GM23248 (cell line): ENCODE data around the gene USP48.

Experiments
- EZH2 ChIP-seq: fragments of 200-600 bp; sonication (generic); IDR thresholded peaks from 2 replicates; pipeline ENCODE4 v1.6.1; 2018; ENCODE audit warnings: antibody characterized with exemption, mild to moderate bottlenecking; ENCODE audit not compliant: insufficient read depth, poor library complexity, severe bottlenecking
- EZH2phosphoT487 ChIP-seq: fragments of 200-600 bp; sonication (generic); IDR thresholded peaks from 2 replicates; pipeline ENCODE4 v1.6.1; 2018; ENCODE audit warnings: antibody characterized with exemption, moderate library complexity, mild to moderate bottlenecking, low read depth; ENCODE audit not compliant: insufficient read depth

- TF ChIP-seq EZH2phosphoT487, result no peak
- no peak for TF ChIP-seq EZH2
Measured at GRCh38 chr1:21781815-21782348, 1.1 kb downstream of the USP48 start.
